Measurements from ENCODE around the gene BMPR1A. TPM values are rescaled to one million over a fixed set of nuclear protein-coding genes. Genes with fewer than 3 reads are reported as not detected.

The BMPR1A gene
- total and polyA plus RNA-seq, 9 of the 15 experiments (the other 6 are each of a cell fraction or from before 2014, with no cell fraction given): 1.6 to 17.5 (median 9.1) TPM

DNA sequence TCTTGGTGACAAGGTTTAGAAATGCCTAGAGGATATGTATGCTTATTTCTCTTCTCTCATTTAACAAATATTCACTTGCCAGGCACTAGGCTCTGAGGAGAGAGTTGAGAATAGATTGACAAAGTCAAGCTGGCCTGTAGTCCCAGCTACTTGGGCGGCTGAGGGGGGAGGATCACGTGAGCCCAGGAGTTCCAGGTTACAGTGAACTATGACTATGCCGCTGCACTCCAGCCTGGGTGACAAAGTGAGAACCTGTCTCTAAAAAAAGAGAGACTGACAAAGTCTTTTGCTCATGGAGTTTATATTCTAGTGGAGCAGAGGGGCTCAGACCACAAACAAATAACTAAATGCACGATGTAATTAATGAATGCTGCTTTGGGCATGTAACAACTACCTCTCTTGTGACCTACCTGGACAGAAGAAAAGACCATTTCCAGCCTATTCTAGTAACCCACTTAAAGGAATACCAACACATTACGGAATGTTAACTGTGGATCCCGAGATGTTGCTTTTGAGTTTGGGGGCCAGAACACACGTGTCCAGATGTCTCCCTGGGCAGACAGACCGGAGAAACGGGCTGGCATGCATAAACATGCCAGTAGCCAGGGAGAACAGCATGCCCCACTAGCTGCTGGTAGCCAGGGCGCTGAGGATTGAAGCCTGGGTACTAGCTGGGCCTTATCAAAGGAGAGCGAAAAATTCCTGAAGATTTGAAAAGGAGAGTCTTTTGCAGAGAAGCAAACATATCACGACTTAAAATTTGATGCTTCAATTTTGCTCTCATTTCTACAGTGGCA lies 2.6 kb upstream of the BMPR1A start:
- no TSS peak for BruUV-seq (replicated peaks)
- H3K27me3 ChIP-seq (ENCODE audit: control insufficient read depth in 2 of 2, insufficient read depth in 2 of 2, low read length in 2 of 2): no peaks in the 10 kb centered on the region
- H3K79me2 ChIP-seq (ENCODE audit: control insufficient read depth, insufficient read depth, low read length): peaks cover 40% of the 10 kb centered on the region
- H3K4me2 ChIP-seq (ENCODE audit: insufficient read depth, low read length): peak overlapping the region; percentile 70
- CTCF ChIA-PET (ENCODE audit: low intra/inter-chr PET ratio): no interaction called here
- peak overlapping the region; percentile 56 to 77 for H3K9ac ChIP-seq (ENCODE audit: insufficient read depth in 1 of 2, low read depth in 2 of 2, low read length in 2 of 2)
- peaks cover 27 to 31% of the 10 kb centered on the region in 2 experiments for H3K4me1 ChIP-seq (replicated peaks in 1 of 2; ENCODE audit: control insufficient read depth in 2 of 2, insufficient read depth in 2 of 2, low read length in 2 of 2)
- ATAC-seq (peak; percentile 8; the same call in 2 of the 3 replicates), DNase-seq (ENCODE audit: extremely low read depth in 1 of 4, low spot score in 3 of 4) (peak in 1 of 4 experiments; percentile 72), FAIRE-seq (peak; percentile 72)
- no peaks in the 10 kb centered on the region for H3K36me3 ChIP-seq (ENCODE audit: control insufficient read depth, insufficient read depth, low read length)
- H2AFZ ChIP-seq (ENCODE audit: low read depth, low read length): peak overlapping the region; percentile 77
- in situ Hi-C loops (cut with MboI) (no loop called here), intact Hi-C loops (cut with micrococcal nuclease) (loop anchor here (2.0 kb wide), 1 partner anchor 43 kb away; no protein-coding TSS in a partner anchor)
- POLR2A ChIA-PET: interaction anchor here (1.1 to 5.8 kb wide), 4 partner anchors 9 to 42 kb away, joined by 3 to 40 read pairs (median 6); no protein-coding TSS in a partner anchor
- no peaks in the 10 kb centered on the region for H3K9me1 ChIP-seq (ENCODE audit: control insufficient read depth, insufficient read depth, low read length)
- 47% methylated on average over 12 of the region's 12 CpGs for WGBS (ENCODE audit: insufficient coverage, low coverage, missing lambda C conversion rate)
- H4K20me1 ChIP-seq (replicated peaks; ENCODE audit: control insufficient read depth, insufficient read depth, low read length): no peaks in the 10 kb centered on the region
- peak overlapping the region; percentile 90 for H3K27ac ChIP-seq (ENCODE audit: extremely low read depth, low read depth, low read length)
- H3K4me3 ChIP-seq: no peak overlapping the region; the same call in 1 of the 2 replicates
- H3K9me3 ChIP-seq (replicated peaks; ENCODE audit: control insufficient read depth, insufficient read depth, low read depth, low read length): no peaks in the 10 kb centered on the region
- TF ChIP-seq, protein P1, sequence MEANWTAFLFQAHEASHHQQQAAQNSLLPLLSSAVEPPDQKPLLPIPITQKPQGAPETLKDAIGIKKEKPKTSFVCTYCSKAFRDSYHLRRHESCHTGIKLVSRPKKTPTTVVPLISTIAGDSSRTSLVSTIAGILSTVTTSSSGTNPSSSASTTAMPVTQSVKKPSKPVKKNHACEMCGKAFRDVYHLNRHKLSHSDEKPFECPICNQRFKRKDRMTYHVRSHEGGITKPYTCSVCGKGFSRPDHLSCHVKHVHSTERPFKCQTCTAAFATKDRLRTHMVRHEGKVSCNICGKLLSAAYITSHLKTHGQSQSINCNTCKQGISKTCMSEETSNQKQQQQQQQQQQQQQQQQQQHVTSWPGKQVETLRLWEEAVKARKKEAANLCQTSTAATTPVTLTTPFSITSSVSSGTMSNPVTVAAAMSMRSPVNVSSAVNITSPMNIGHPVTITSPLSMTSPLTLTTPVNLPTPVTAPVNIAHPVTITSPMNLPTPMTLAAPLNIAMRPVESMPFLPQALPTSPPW (CRISPR knock-in tag; IDR thresholded peaks at IDR 0.05): peak; percentile 60
- TF ChIP-seq, protein P2, sequence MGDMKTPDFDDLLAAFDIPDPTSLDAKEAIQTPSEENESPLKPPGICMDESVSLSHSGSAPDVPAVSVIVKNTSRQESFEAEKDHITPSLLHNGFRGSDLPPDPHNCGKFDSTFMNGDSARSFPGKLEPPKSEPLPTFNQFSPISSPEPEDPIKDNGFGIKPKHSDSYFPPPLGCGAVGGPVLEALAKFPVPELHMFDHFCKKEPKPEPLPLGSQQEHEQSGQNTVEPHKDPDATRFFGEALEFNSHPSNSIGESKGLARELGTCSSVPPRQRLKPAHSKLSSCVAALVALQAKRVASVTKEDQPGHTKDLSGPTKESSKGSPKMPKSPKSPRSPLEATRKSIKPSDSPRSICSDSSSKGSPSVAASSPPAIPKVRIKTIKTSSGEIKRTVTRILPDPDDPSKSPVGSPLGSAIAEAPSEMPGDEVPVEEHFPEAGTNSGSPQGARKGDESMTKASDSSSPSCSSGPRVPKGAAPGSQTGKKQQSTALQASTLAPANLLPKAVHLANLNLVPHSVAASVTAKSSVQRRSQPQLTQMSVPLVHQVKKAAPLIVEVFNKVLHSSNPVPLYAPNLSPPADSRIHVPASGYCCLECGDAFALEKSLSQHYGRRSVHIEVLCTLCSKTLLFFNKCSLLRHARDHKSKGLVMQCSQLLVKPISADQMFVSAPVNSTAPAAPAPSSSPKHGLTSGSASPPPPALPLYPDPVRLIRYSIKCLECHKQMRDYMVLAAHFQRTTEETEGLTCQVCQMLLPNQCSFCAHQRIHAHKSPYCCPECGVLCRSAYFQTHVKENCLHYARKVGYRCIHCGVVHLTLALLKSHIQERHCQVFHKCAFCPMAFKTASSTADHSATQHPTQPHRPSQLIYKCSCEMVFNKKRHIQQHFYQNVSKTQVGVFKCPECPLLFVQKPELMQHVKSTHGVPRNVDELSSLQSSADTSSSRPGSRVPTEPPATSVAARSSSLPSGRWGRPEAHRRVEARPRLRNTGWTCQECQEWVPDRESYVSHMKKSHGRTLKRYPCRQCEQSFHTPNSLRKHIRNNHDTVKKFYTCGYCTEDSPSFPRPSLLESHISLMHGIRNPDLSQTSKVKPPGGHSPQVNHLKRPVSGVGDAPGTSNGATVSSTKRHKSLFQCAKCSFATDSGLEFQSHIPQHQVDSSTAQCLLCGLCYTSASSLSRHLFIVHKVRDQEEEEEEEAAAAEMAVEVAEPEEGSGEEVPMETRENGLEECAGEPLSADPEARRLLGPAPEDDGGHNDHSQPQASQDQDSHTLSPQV (IDR thresholded peaks at IDR 0.05): 0 out of 2 replicates have a peak, but pooled peaks have one; percentile 40
- TF ChIP-seq CBFA2T2 (conservative IDR thresholded peaks at IDR 0.05) (no peak), RAD51 (IDR thresholded peaks at IDR 0.05; ENCODE audit: borderline replicate concordance, low read depth) (peak; percentile 73), BHLHE40 (IDR thresholded peaks at IDR 0.05; ENCODE audit: low read length) (peak; percentile 85), TBP (optimal IDR thresholded peaks at IDR 0.05; ENCODE audit: low read depth, low read length) (peak; percentile 14), NONO (IDR thresholded peaks at IDR 0.05; ENCODE audit: low read depth in 2 of 2, low read length in 1 of 2) (no peak)
- TF ChIP-seq, protein P3, sequence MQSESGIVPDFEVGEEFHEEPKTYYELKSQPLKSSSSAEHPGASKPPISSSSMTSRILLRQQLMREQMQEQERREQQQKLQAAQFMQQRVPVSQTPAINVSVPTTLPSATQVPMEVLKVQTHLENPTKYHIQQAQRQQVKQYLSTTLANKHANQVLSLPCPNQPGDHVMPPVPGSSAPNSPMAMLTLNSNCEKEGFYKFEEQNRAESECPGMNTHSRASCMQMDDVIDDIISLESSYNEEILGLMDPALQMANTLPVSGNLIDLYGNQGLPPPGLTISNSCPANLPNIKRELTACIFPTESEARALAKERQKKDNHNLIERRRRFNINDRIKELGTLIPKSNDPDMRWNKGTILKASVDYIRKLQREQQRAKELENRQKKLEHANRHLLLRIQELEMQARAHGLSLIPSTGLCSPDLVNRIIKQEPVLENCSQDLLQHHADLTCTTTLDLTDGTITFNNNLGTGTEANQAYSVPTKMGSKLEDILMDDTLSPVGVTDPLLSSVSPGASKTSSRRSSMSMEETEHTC (IDR thresholded peaks at IDR 0.05): 0 out of 2 replicates have a peak, but pooled peaks have one; percentile 61
- TF ChIP-seq, protein P4, sequence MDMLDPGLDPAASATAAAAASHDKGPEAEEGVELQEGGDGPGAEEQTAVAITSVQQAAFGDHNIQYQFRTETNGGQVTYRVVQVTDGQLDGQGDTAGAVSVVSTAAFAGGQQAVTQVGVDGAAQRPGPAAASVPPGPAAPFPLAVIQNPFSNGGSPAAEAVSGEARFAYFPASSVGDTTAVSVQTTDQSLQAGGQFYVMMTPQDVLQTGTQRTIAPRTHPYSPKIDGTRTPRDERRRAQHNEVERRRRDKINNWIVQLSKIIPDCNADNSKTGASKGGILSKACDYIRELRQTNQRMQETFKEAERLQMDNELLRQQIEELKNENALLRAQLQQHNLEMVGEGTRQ (CRISPR knock-in tag; IDR thresholded peaks at IDR 0.05): peak; percentile 74
- TF ChIP-seq, protein P5, sequence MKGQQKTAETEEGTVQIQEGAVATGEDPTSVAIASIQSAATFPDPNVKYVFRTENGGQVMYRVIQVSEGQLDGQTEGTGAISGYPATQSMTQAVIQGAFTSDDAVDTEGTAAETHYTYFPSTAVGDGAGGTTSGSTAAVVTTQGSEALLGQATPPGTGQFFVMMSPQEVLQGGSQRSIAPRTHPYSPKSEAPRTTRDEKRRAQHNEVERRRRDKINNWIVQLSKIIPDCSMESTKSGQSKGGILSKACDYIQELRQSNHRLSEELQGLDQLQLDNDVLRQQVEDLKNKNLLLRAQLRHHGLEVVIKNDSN (CRISPR knock-in tag; IDR thresholded peaks at IDR 0.05): peak; percentile 80

All from K562 (cell line).